HuH-7 (cell line): ENCODE measurements around the gene CS.
"Not testable (repeated sequence)": the region's sequence is repeated elsewhere in the genome, so short reads cannot be mapped to it uniquely, and the experiment has no call there.

ENCODE experiments used
- DNase-seq: peaks from one replicate; pipeline ENCODE4 v3.0.0; 2011; ENCODE audit warnings: low spot score

Gene CS

GRCh38 chr12:56278905-56279304 is 21.2 kb downstream of the CS start:
- DNase-seq: no peak

GRCh38 chr12:56274299-56274698 is 25.8 kb downstream of the CS start:
- DNase-seq: no peak

GRCh38 chr12:56272468-56272867 is 27.7 kb downstream of the CS start:
- DNase-seq: not testable (repeated sequence)

GRCh38 chr12:56271031-56271430 is 29.1 kb downstream of the CS start:
- peak; percentile 52 for DNase-seq

GRCh38 chr12:56267443-56268071 is 32.6 kb downstream of the CS start:
- peak; percentile 62 for DNase-seq

GRCh38 chr12:56266693-56267442 is 33.3 kb downstream of the CS start, which contains the start of gene COQ10A:
Gene COQ10A (plus strand): TSS chr12:56266942. CDS start chr12:56267119, 177 bp downstream.
- peak; percentile 94 for DNase-seq

- DNase-seq: not testable (repeated sequence)
These were observed 34.0 kb downstream of the CS start for GRCh38 chr12:56266068-56266692.

GRCh38 chr12:56262955-56263354 is 37.2 kb downstream of the CS start:
- DNase-seq: not testable (repeated sequence)

- DNase-seq: no peak
These were observed 38.5 kb downstream of the CS start for GRCh38 chr12:56261503-56262232.

- DNase-seq: no peak
These were observed 39.2 kb downstream of the CS start for GRCh38 chr12:56260921-56261320.

- DNase-seq: no peak
These were observed 39.8 kb downstream of the CS start for GRCh38 chr12:56260380-56260779.

GRCh38 chr12:56258820-56259183 is 41.3 kb downstream of the CS start:
- DNase-seq: no peak

GRCh38 chr12:56258068-56258819 is 41.9 kb downstream of the CS start, which contains the start of gene ANKRD52:
Gene ANKRD52 (minus strand): TSS chr12:56258384. CDS start chr12:56258269, 115 bp downstream.
- peak; percentile 92 for DNase-seq

- peak; percentile 91 for DNase-seq
These were observed 42.6 kb downstream of the CS start for GRCh38 chr12:56257491-56258067.

GRCh38 chr12:56257071-56257470 is 43.1 kb downstream of the CS start:
- DNase-seq: no peak

GRCh38 chr12:56256326-56256960 is 43.7 kb downstream of the CS start:
- DNase-seq: no peak

GRCh38 chr12:56255671-56256070 is 44.5 kb downstream of the CS start:
- no peak for DNase-seq

GRCh38 chr12:56253091-56253490 is 47.0 kb downstream of the CS start:
- no peak for DNase-seq

- no peak for DNase-seq
These were observed 47.5 kb downstream of the CS start for GRCh38 chr12:56252649-56253048.

- DNase-seq: no peak
These were observed 51.4 kb downstream of the CS start for GRCh38 chr12:56248711-56249110.

- DNase-seq: no peak
These were observed 52.2 kb downstream of the CS start for GRCh38 chr12:56247923-56248322.
